ENCODE measurements around the gene SFXN1. TPM values are rescaled to one million over a fixed set of nuclear protein-coding genes. Genes with fewer than 3 reads are reported as not detected.

The SFXN1 gene
- total and polyA plus RNA-seq, 9 of the 15 experiments (the other 6 are each of a cell fraction or from before 2014, with no cell fraction given) = 31.8 to 261 (median 113) TPM

- Histone ChIP-seq H3K9me1 (ENCODE audit: control insufficient read depth, insufficient read depth, low read length) (peaks cover 3% of the 10 kb centered on the region), H3K27ac (ENCODE audit: extremely low read depth, low read depth, low read length) (no peak overlapping the region), H3K4me3 (no peak overlapping the region), H3K79me2 (ENCODE audit: control insufficient read depth, insufficient read depth, low read length) (no peaks in the 10 kb centered on the region), H3K9me3 (replicated peaks; ENCODE audit: control insufficient read depth, insufficient read depth, low read depth, low read length) (no peaks in the 10 kb centered on the region), H3K27me3 (ENCODE audit: control insufficient read depth in 2 of 2, insufficient read depth in 2 of 2, low read length in 2 of 2) (no peaks in the 10 kb centered on the region), H3K4me1 (replicated peaks in 1 of 2; ENCODE audit: control insufficient read depth in 2 of 2, insufficient read depth in 2 of 2, low read length in 2 of 2) (peaks cover 0 to 5% of the 10 kb centered on the region in 2 experiments; a peak in 3 of 5 replicates), H2AFZ (ENCODE audit: low read depth, low read length) (no peak overlapping the region), H3K4me2 (ENCODE audit: insufficient read depth, low read length) (no peak overlapping the region), H3K36me3 (ENCODE audit: control insufficient read depth, insufficient read depth, low read length) (peaks cover 34% of the 10 kb centered on the region; the same call in 2 of the 3 replicates), H3K9ac (ENCODE audit: insufficient read depth in 1 of 2, low read depth in 2 of 2, low read length in 2 of 2) (no peak overlapping the region), H4K20me1 (replicated peaks; ENCODE audit: control insufficient read depth, insufficient read depth, low read length) (peaks cover 9% of the 10 kb centered on the region; the same call in 1 of the 2 replicates)
- ChIA-PET POLR2A (interaction anchor here (1.7 kb wide), 1 partner anchor 187 kb away, joined by 4 read pairs; no protein-coding TSS in a partner anchor), CTCF (ENCODE audit: low intra/inter-chr PET ratio) (interaction anchor here (0.7 kb wide), 1 partner anchor 1046 kb away, joined by 3 read pairs; no protein-coding TSS in a partner anchor)
- FAIRE-seq (peak; percentile 19), ATAC-seq (no peak), DNase-seq (ENCODE audit: extremely low read depth in 1 of 4, low spot score in 3 of 4) (no peak)
- 40% methylated on average over 1 of the region's 2 CpGs for WGBS (ENCODE audit: insufficient coverage, low coverage, missing lambda C conversion rate)
- in situ Hi-C loops (cut with MboI) = no loop called here
- BruUV-seq (replicated peaks) = no TSS peak
- intact Hi-C loops (cut with micrococcal nuclease) = loop anchor here (10.0 kb wide), 1 partner anchor 343 kb away; the partner anchor contains the start of gene CPLX2
- TF ChIP-seq ZNF76 (CRISPR knock-in tag; IDR thresholded peaks at IDR 0.05; ENCODE audit: borderline replicate concordance) = no peak
- no peak for TF ChIP-seq CCAR2 (IDR thresholded peaks at IDR 0.05; ENCODE audit: low read depth, low read length)
- no peak for TF ChIP-seq MAFG (tag; conservative IDR thresholded peaks at IDR 0.05)
- TF ChIP-seq ZFP36 (IDR thresholded peaks at IDR 0.05; ENCODE audit: low read depth, low read length, partially characterized antibody) = no peak
- TF ChIP-seq HNRNPUL1 (IDR thresholded peaks at IDR 0.05; ENCODE audit: low read length) = no peak
- no peak for TF ChIP-seq FOXA3 (CRISPR knock-in tag; conservative IDR thresholded peaks at IDR 0.05 in 1 of 2, IDR thresholded peaks at IDR 0.05 in 1 of 2)
- TF ChIP-seq MGA (IDR thresholded peaks at IDR 0.05) = no peak
- no peak for TF ChIP-seq ID3 (CRISPR knock-in tag; IDR thresholded peaks at IDR 0.05)
- no peak for TF ChIP-seq ID3 (tag; IDR thresholded peaks at IDR 0.05)
- no peak for TF ChIP-seq ARID1B (IDR thresholded peaks at IDR 0.05)
Measured at GRCh38 chr5:175531361-175531760, 53.0 kb downstream of the SFXN1 start.

Data from K562 (cell line).